Activated CD4-positive, alpha-beta T cell treated with anti-CD3 and anti-CD28 coated beads, Interleukin-2, amount 50 U/mL, for 24 hours (primary cell): Measurements from ENCODE around the gene PDGFRB.

Source experiments
- DNase-seq, 2 donors: peaks; one replicate each; pipeline ENCODE4 v3.0.0-alpha.2; 2020; ENCODE audit warnings: low read depth in 1 of 2, low spot score in 1 of 2

Gene PDGFRB

GRCh38 chr5:150068961-150069645 is 86.5 kb downstream of the PDGFRB start:
- DNase-seq, result no peak

DNA sequence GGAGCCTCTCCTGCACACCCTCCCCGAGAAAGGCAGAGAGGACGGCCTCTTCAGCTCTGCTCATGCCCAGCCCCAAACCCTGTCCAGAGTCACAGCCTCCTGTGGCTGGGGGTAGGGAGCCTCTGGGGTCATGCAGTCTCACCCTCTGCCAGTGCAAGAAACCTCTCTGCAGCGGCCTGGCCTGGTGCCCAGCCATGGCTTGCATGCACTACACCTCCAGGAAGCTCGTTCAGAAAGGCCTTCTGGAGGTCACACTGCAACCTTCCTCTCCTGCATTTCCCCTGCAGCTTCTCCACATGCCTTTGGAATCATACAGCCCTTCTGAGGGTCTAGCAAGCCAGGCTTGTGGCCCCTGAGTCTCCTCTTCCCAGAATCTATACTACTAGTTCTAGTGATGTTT is 87.2 kb downstream of the PDGFRB start:
- DNase-seq, result no peak

- no peak for DNase-seq
Observed at GRCh38 chr5:150068071-150068470, 87.6 kb downstream of the PDGFRB start.

DNA sequence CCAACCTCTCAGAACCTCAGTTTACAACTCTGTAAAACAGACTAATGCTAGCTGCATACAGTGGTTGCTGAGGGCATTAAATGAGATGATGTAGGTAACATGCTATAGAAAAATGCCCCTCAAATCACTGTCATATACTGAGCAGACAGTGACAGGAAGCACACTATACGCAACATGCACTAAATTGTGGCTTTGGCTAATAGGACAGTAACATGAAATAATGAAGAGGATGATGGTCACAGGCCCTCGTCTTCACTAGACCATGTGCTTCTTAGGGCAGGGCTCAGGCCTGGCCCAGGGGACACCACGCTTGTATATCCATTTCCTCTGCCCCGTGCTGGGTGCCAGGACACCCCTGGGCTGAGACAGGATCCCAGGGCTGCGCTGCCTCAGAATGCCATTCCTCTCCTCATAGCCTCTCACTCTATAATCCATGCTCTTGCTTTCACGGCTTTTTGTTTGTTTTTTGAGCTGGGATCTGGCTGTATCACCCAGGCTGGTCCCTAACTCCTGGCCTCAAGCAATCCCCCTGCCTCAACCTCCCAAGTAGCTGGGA is 88.2 kb downstream of the PDGFRB start:
- no peak for DNase-seq

- DNase-seq, result no peak
Observed at GRCh38 chr5:150066901-150067396, 88.7 kb downstream of the PDGFRB start.

DNA sequence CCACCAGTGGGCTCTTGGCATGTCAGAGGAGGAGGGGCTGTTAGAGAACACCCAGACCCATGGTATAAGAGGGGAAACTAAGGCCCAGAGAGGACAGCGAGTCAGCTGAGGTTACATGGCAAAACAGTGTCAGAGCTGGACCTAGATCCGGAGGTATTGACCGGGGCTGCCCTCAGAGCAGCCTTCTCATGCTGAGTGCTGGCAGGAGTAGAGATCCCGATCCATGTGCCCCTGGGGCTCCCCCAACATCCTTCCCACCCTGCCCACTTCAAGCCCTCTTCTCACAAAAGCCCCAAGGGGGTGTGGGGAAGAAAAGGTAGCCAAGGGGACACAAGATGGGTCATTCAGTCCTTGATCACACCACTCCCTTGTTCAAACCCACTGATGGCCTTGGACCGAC is 89.2 kb downstream of the PDGFRB start:
- DNase-seq, result no peak

DNA sequence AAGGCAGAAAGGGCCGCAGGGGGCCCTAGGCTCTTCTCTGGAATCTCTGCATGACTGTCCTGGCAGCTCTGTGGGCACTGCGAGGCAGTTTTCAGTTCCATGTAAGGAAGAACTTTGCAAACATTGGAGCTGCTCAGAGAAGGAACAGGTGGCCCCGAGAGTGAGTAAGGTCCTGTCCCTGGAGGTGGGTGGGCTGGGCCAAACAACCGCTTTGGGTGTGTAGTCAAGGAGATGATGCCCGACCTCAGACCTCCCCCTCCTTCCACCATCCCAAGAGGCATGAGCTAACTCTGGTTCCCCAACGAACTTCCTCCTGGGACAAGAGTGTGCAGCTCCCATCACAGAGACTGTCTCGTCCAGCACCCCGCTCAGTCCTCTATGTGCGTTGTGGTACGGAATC is 89.8 kb downstream of the PDGFRB start:
- no peak for DNase-seq

- no peak for DNase-seq
Observed at GRCh38 chr5:150065346-150065745, 90.3 kb downstream of the PDGFRB start.

DNA sequence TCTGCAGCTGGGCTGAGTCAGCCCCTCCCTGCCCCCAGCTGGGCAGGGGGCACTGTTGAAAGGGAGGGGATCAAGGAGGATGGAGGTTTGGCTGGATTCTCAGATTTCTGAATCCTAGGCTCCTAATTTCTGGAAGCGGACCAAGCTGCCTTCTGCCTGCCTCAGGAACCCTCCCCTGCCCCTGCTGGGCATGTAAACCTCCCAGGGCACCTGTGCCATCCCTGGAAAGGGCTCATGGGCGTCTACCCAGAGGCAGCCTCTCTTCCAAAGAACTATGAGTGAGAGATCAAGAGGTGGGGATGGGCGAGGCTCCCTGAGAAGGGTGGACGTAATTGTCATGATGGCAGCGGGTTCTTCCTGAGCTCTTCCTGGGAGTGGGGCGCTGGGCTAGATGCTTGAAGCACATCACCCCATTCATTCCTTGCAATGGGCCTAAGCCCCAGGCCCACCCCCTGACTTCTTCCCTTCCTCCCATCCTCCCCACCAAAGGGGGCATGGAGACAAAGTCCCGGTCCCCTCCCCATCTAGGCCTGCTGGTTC is 90.9 kb downstream of the PDGFRB start:
- DNase-seq, result no peak
